K562 (cell line): ENCODE results near the gene ALDH3B2. TPM values are rescaled to one million over a fixed set of nuclear protein-coding genes. Genes with fewer than 3 reads are reported as not detected.

Experiments
- ERF ChIP-seq: fragments of 450-650 bp; formaldehyde crosslinking; IDR thresholded peaks from 2 replicates; pipeline ENCODE4 v1.4.0; 2020; ENCODE audit warnings: mild to moderate bottlenecking, mixed read lengths
- MGA ChIP-seq: fragments of 450-650 bp; IDR thresholded peaks from 2 replicates; pipeline ENCODE4 v1.6.1; 2016; ENCODE audit warnings: mild to moderate bottlenecking, moderate library complexity
- MIER1 ChIP-seq: fragments of 450-650 bp; IDR thresholded peaks from 2 replicates; pipeline ENCODE4 v1.6.1; 2016; ENCODE audit warnings: antibody characterized with exemption, mild to moderate bottlenecking, low read depth
- MTA2 ChIP-seq: fragments of 450-650 bp; IDR thresholded peaks from 2 replicates; pipeline ENCODE4 v1.6.1; 2016; ENCODE audit warnings: low read depth
- NFE2L1 ChIP-seq: fragments of 450-650 bp; IDR thresholded peaks from 2 replicates; pipeline ENCODE4 v1.6.1; 2016; ENCODE audit warnings: missing genetic modification characterization, low read depth, mild to moderate bottlenecking, missing compliant biosample characterization, moderate library complexity, borderline replicate concordance
- PKNOX1 ChIP-seq: fragments of 450-650 bp; IDR thresholded peaks from 2 replicates; pipeline ENCODE4 v1.6.1; 2016
- TCF15 ChIP-seq: fragments of 250-450 bp; sonication (Bioruptor Pico); IDR thresholded peaks from 2 replicates; pipeline ENCODE4 v1.8.0; 2022; ENCODE audit warnings: moderate library complexity, mild to moderate bottlenecking, inconsistent platforms
- ZNF384 ChIP-seq: IDR thresholded peaks from 2 replicates; pipeline ENCODE4 v1.6.1; 2012; ENCODE audit warnings: low read depth, low read length, improper control_type of control experiment
- polyA plus RNA-seq, 8 experiments: library from polyadenylated mRNA; depleted of rRNA in 4 of 8; stranded (reverse) in 5 of 8; unstranded in 3 of 8; fragments of >200 nt; fragmentation: Nextera tagmentation in 2 of 8; fragmentation: Illumina TruSeq in 1 of 8; extraction: Ambion mirVana in 2 of 8; extraction: Trizol in 1 of 8; gene quantifications; 2 replicates each; pipeline versions ENCODE4 v1.2.1 to v1.2.3, GENCODE V29; 2011 to 2014; ENCODE audit warnings: inconsistent platforms in 1 of 8, missing spikeins in 1 of 8
- total RNA-seq, 7 experiments: library from RNA; depleted of rRNA in 6 of 7; stranded (reverse); fragments of >200 nt in 6 of 7; fragmentation: Illumina TruSeq in 2 of 7; extraction: Trizol in 2 of 7; gene quantifications; 2 replicates each; pipeline versions ENCODE4 v1.2.1 to v1.2.3, GENCODE V29; 2011 to 2021; ENCODE audit warnings: low replicate concordance in 1 of 7
- TF ChIP-seq, protein P1 (sequence below): fragments of 250-450 bp; sonication (Bioruptor Pico); IDR thresholded peaks from 2 replicates; pipeline ENCODE4 v1.5.0; 2020; ENCODE audit warnings: mild to moderate bottlenecking, borderline replicate concordance
- TF ChIP-seq, protein P2 (sequence below): fragments of 250-450 bp; sonication (Bioruptor Pico); IDR thresholded peaks from 2 replicates; pipeline ENCODE4 v1.8.0; 2022; ENCODE audit warnings: inconsistent platforms, mild to moderate bottlenecking, moderate library complexity, borderline replicate concordance

ALDH3B2 gene
- total and polyA plus RNA-seq, 9 of the 15 experiments (the other 6 are each of a cell fraction or from before 2014, with no cell fraction given), result not detected

- peak; percentile 98 for TF ChIP-seq MGA
- TF ChIP-seq, protein P1, sequence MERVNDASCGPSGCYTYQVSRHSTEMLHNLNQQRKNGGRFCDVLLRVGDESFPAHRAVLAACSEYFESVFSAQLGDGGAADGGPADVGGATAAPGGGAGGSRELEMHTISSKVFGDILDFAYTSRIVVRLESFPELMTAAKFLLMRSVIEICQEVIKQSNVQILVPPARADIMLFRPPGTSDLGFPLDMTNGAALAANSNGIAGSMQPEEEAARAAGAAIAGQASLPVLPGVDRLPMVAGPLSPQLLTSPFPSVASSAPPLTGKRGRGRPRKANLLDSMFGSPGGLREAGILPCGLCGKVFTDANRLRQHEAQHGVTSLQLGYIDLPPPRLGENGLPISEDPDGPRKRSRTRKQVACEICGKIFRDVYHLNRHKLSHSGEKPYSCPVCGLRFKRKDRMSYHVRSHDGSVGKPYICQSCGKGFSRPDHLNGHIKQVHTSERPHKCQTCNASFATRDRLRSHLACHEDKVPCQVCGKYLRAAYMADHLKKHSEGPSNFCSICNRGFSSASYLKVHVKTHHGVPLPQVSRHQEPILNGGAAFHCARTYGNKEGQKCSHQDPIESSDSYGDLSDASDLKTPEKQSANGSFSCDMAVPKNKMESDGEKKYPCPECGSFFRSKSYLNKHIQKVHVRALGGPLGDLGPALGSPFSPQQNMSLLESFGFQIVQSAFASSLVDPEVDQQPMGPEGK (CRISPR knock-in tag), result no peak
- TF ChIP-seq, protein P2, sequence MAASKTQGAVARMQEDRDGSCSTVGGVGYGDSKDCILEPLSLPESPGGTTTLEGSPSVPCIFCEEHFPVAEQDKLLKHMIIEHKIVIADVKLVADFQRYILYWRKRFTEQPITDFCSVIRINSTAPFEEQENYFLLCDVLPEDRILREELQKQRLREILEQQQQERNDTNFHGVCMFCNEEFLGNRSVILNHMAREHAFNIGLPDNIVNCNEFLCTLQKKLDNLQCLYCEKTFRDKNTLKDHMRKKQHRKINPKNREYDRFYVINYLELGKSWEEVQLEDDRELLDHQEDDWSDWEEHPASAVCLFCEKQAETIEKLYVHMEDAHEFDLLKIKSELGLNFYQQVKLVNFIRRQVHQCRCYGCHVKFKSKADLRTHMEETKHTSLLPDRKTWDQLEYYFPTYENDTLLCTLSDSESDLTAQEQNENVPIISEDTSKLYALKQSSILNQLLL (CRISPR knock-in tag), result no peak
- TF ChIP-seq MIER1, result no peak
- no peak for TF ChIP-seq TCF15 (CRISPR knock-in tag)
- no peak for TF ChIP-seq ZNF384
- TF ChIP-seq ERF (CRISPR knock-in tag), result peak; percentile 89
- no peak for TF ChIP-seq NFE2L1 (tag)
- no peak for TF ChIP-seq PKNOX1
- no peak for TF ChIP-seq MTA2
Observed at GRCh38 chr11:67629386-67630227, 44.8 kb downstream of the ALDH3B2 start, which contains the start of gene NUDT8 (continued).
